GM21360 (cell line): ENCODE measurements around the gene AK8.

Experiments
- ATAC-seq: cut with Tn5 transposase; IDR thresholded peaks from one replicate; pipeline ENCODE4 v1.9.1; 2021; ENCODE audit warnings: mild to moderate bottlenecking, moderate library complexity; ENCODE audit not compliant: unreplicated experiment

Gene AK8

DNA sequence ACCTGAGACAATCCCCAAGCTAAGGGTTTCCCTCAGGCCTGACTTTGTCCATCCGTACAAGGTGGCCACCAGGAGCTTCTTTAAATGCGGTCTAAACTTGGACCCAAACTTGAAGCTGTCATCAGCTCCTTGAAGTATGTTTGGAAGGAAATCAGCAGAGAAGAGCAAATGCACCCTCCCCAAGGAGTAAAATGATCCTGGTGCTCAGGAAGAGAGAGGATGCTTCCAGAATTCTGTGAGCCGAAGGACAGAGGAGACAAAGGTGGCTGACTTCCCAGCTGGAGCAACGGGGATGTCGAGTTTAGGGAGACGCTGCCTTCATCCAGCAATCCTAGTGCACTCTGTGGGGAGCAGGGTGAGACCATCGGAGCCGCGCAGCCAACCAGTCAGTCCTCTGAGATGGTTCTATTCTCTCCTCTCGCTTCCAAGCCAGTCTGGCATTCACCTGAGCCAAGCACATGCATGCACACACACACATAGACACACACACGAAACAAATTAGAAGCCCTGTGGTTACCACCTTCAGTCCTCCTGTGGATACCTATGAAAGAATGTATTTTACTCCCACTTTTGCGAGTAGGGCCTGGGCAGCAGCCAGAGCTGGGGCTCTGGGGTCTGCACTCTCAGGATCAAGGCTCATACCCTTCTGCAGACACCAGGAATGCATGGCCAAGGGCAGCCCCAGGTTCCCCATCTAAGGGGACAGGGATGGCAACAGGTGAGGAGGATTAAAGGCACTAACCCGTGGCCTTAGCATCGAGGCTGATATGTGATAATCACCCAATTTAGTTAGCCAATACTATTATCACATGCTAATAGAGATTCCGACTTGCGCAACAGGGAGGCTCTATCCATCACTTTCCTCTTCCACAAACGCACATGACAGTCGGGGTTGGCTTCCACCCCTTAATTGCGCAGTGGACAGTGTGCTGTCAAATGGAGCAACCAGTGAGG, 132.1 kb downstream of the AK8 start:
- no peak for ATAC-seq

DNA sequence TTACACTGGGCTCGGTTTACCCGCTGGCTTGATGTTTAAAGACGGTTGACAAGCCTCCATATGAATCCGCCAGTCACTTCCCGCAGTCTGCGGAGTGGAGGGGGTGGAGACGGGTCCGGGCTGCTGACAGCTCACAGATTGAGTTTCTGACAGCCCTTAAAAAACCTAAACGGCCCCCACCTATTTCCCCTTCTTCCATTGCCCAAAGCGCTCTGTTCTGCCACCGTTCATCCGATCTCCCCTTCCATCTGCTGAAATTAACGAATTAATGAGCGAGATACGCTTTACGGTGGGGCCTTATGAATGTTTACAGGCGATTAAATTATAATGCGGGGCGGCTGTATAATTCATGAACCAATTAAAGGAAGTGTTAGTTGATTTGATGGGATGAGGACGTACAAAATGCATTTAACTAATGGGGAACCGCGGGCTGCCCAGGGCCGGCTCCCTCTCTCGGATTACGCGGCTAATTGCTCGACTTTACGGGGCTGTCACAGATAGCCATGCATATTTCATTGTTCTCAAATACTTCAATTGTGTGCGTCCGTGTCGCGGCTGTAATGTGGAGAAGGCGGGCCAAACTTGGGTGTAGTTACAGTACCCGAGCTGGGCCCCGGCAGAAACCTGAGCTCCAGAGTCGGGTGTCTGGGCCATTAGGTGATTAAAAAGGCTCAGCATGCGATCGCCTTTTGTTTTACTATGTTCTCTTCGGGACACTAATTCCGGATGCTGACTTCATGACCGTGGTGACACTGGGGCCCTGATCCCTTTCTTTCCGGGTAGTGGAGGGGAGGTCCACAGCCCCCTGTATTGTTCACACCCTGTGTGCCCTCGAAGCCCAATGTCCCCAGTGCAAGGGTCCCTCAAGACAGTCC, 133.0 kb downstream of the AK8 start:
- ATAC-seq: no peak

DNA sequence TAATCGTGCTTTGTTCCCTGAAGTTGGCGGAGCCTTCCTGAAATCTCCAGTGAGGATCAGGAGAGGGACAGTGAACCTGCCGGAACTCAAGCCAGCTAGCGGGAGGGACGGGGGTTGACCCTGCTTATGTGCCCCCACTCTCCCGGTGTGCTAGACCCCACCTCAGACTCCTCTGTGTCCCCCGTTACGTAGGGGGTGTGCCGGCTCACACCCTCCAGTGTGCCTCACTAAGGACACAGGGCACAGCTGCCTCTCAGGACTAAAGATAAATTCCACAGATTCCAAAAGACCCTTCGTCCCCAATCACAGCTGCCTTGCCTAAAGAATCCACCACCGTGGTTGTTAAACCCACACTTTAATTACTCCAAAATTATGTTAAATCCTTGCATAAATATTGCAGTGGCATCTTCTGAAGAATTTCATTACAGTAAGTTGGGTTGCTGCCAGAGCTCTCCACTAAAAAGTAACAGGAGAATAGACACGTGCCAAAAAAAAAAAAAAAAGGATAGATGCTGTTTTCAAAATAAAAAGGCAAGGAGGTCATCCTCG, 134.1 kb downstream of the AK8 start:
- ATAC-seq: no peak

DNA sequence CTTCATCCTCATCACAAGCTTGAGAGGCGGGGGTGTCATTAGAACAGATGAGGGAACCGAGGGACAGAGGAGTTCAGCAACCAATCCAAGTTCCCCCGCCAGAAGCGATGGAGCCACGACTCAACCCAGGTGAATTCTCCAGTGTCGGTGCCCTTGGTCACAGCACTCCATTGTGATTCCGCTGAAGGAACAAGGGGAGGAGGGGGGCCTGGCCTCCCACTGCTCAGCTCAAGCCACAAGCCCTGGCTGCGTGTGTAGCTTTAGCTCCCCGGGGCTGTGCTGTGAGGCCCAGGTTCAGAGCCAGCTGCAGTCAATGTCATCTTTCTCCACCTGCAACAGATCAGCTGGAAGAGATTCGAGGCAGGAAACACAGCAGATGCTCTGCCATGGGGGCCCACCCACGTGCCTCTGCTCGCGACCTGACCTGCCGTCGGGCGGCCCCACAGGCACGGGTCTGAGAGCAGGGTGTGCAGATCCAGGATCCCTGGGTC, 135.2 kb downstream of the AK8 start:
- no peak for ATAC-seq

DNA sequence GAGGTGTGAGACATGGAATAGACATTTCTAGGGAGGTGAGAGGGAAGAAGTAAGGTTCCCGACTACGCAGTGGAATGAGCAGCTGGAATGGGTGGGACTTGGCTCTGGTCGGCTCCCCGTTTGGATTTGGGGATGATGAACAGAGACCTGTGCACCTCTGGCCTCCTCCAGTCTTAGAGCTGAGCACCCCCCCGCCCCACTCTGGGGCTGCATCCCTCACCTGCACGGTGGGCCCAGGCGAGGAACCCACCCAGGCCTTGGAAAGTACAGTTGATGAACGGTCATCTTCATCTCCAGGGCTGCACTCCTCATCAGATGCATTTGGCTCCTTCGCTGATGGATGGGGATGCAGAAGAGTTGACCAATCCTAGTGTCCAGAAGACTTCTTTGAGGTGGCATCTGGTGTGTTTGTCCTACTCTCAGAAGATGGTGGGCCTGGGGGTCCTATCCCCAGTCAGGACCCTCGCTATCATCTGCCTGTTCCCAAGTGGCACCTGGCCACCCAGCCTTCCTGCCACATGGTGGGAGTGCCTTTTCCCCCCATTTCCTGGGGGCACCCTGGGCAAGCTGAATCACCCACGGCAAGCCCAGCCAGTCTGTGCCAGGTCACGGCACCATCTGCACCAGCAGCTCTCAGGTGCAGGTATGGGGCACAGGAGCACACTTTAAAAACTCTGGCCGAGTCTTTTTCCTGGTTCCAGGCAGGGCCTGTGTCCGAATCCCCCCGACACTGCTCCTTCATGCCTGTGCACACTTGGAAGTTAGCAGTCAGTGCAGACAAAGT, 137.4 kb downstream of the AK8 start:
- ATAC-seq: no peak

DNA sequence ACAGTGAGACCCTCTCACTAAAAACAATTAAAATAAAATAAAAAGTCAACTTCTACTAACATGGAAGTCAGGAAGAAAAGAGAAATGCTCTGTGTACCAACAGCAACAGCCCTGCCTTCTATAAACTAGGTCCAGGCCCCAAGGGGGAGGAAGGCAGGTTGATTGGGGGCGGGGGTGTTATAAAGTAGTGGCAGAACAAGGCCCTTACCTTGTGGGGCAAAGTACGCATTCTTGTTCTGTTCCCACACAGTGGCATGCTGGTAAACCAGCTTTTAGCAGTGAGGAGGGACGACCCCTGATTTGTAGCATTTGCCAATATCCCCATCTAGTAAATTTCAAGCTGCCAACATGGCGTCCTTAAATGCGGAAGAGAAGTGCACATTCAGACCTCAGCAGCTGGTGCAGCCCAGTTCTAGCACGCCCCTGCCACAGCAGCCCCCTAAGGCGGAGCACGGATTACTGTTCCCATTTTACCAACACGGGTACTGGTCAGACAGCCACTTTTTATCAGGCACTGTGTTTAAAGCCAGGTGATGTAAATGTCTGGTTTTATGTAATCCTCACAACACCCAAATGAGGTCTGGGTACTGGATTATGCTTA, 138.3 kb downstream of the AK8 start:
- ATAC-seq: no peak

DNA sequence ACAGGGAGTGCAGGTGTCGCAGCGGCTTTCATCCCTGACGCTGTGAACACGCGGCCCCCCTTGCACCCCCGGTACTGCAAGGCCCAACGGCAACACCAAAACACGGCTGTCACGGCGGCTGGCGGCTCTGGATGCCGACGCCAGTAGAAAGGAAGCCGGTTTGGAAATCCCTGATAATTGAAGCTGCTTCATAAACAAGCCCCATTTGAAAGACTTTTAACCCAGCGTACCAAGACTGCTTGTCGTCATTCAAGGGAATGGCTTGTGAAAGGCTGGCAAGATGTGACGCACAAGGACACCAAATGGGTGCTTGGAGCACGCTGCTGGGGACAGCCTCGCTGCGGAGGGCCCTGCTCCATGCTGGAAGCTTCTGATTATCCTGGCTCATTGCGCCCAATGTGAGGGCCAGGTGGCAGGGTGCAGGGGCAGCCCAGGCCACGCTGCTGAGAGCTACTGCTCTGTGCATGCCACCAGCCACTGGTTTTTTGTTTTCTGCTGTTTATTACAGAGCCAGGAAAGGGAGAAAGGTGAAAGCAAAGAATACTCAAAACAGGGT, 144.7 kb downstream of the AK8 start:
- ATAC-seq: no peak

DNA sequence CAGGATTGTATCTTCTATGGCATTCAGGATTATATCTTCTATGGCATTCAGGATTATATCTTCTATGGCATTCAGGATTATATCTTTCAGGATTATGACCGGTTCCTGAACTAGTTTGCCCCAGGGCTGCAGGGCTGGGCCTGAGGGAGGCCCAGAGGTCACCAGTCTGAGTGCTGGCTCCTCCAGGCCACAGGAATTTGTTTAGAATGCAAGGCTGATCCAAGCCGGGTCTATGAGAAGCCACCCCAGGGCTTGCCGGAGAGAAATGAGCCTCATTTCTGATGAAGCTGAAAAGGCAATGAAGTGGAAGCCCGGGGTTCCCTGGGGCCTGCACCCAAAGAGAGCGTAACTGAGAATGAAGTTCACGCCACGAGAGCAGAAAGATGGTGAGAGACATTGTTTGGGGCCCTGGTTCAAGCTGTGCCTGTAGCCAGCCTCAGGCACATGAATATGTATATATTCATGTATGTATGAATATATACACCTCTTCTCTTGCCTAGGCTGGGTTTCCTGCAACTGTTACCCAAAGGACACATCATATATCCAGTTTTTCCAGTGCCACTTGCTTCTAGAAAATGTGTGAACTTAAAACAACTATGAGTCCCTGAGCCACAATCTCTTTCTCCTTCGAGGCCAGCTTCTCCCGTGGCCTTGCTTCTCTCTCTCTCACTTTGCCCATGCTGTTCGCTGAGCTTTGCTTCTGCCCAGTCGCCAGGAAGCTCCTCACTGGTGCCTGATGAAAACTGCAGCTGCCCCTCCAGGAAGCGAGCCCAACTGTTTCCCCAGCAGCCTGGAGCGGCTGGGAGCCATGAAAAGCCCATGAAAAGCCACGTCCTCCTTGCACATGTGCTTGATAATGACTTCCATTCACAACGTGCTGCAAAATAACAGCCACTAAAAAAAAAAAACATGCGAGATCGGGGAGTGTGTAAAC, 145.5 kb downstream of the AK8 start:
- no peak for ATAC-seq

DNA sequence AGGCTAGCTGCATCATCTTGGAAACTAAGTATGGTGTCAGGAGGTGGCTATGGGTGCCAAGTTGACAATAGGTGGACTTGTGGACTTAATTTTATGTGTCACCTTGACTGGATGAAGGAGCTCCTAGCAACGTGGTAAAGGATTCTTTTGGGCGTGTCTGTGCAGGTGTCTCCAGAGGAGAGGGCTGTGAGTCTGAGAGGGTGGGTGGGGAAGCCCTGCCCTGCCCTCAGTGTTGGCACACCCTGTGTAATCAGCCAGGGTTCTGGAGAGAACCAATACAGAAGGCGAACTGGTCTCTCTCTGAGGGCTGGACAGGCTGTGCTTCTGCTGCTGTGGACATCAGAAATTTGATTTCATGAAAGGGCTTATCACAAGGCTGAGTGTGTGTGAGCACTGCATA, 146.9 kb downstream of the AK8 start:
- ATAC-seq: no peak

DNA sequence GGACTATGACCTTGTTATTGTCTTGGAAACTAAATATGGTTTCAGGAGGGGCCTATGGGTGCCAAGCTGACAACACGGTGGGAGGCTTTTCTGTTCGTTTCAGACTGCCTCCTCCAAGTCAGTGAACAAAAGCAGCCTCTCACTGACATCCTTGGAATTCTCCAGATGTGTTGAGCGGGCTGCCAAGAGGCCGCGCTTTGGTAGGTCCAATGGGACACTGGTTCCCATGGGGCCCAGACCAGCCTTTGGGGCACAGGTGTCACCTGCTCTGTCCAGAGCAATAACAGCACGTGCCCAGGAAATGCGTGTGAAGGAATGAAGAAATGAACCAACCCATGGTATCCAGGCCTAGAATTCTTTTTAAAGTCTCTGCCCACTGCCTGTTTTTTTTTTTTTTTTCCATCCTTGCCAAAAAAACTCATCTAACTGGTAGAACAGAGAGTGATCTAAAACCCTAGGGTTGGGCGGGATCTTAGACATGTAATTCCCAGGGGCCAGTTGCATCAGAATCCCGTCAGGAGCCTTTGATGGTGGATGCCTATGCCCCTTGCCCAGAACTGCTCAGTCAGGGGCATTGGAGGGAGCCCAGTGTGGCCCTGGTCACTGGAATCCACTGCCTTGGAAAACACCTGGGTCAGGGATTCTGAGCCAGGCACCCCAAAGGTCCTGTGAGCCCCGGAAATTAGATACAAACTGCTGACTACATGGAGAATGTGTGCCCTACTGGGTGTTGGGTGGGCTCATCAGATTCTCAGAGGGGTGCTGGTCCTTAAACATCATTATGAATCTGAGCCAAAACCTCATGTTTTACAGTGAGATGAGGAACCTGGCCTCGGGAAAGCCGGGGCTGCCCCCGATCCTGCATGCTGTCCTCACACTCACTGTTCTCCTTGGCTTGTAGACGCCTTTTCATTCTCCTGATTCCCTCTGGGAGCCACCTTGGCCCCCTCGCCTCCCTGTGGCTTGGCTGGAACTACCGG, 147.7 kb downstream of the AK8 start:
- ATAC-seq: no peak

DNA sequence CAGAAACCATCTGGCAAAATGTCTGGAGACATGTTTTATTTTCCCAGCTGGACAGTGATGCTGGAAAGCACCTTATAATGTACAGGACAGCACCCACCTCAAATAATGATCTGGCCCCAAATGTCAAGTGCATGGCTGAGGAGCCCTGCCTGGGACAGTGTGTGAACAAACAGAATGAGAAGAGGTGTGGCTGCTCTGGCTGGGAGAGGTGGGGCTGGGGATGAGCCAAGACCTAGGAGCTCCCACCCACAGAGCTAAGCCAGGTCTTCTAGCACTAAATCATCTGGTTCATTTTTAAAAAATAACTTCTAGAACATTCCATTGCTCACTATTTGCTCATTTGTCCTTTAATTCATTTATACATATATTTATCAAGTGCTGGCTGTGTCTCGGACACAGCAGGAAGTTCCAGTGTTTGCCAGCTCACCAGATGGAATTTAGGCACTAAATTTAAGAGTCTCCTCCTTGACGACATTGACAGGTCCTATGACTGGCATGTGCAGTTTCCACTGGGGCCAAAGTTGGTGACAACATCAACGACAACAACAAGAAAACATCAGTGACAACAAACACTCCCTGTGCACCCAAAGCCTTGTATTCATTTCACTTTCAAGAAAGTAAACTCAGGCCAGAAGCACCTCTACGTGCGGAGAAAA, 148.7 kb downstream of the AK8 start:
- no peak for ATAC-seq

DNA sequence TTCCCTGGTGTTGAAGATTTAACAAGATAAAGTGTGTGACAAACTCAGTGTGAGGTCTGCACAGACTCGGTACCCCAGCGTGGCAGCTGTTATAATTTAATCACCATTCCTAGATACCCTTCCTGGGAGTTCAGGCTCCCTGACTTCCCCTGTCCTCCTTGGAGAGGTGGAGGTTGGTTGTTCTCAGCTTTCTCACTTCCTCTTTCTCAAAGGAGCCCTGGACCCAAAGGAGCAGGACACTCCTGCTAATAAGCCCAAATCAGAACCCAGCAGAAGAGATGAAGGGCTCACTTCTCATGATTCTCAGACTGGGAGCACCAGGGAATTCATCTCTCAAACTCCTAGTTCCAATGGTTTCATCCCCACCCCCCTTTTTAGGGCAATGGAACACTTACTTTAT, 149.6 kb downstream of the AK8 start:
- ATAC-seq: no peak

DNA sequence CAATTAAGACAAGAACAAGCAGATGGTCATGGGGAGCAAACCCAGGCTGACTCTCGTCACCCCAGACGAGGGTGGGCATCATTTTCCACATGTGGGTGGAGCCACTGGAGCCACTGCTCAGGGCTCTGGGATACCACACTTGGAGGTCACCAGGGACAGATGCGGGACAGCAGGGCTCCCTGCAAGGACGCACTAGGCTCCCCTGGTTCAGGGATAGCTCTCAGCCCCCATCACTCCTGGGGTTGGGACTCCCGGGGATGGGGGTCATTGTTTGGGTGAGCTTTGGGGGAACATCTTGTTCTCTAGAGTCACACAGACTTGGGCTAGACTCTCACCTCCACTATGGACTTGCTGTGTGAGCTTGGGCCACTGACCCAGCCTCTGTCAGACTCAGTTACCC, 150.0 kb downstream of the AK8 start:
- no peak for ATAC-seq

DNA sequence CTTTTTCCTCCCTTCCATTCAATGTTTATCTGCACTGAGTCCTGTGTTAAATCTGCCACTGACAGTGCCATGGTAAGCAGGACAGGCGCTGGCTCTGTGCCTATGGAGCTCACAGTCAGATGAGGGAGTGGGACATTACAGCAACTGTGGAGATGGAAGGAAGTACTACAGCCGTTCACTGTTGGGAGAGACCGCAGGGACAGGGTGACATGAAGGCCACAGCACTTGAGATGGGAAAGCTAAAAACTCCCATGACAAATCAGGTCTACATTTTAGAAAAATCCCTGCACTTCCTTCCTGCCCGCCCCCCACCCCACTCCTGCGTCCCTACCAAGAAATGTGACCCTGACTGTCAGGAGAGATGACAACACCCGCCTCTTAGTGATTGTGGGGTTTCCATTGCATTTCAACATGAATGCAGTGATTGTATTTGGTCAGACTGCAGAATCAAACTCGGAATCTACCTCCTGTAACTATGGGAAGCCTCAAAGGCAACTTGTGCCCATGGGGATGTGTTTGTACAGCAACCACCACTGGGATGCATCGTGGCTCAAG, 151.4 kb downstream of the AK8 start:
- no peak for ATAC-seq

DNA sequence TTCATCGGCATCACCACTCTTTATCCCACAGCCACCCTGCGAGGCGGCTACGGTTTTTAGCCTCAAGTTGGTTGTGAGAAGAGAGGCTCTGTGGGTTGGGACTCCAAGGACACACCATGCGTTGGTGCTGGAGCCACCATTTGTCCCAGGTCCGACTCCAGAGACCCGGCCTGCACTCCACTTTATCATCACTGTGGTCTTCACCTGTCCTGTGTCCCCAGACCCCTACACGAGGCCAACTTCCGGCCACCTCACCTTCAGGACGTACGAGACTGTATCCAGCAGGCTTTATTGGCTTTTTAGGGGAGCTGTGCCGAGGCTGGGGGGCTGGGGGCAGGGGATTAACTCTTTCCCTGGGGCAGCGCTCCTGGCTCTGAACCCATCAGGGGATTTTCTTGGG, 152.8 kb downstream of the AK8 start:
- ATAC-seq: no peak

DNA sequence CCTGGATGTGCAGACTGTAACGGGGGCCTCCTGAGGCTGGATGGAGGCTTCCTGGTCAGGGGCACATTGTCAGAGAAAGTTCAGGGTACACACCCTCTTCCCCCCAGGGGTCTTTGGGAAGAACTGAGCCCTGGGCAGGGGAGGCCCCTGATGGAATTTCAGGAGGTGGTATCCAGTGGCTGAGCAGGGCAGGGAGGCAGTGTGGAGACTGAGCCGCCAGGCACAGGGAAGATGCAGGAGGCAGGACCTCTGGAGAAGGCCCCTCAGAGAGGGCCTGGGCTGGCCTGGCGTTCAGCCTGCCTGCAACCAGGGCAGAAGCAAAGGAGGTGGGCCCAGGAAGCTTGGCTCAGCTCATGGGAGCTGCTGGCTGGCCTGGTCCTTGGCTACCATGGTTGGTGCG, 154.3 kb downstream of the AK8 start:
- no peak for ATAC-seq

DNA sequence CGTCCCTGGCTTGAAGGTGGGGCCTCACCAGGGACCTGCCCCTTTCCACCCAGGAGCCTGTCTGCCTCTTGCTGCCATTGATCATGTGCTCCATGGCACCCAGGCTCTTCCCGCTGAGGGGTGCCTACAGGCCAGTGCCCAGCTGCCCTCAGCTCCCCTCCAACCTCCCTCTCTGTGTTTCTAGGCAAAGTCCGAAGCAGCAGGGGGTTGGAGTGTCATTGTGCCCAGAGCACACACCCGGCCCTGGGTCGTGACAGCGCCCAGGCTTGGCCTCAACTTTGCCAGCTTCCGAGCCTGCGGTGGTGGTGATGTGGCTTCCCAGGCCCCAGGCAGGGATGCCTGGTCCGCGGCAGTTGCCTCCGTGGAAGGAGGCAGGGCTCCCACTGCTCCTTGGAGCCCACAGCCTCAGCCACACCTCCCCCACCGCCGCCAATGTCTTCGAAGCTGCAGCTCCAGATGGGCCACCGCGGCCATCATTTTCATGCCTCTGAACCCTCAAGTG, 155.5 kb downstream of the AK8 start:
- no peak for ATAC-seq
